ENCODE results near the gene MEX3D. TPM values are rescaled to one million over a fixed set of nuclear protein-coding genes. Genes with fewer than 3 reads are reported as not detected.

The MEX3D gene
- total and polyA plus RNA-seq, 8 donors: 4.9 to 90.4 (median 10.8) TPM

DNA sequence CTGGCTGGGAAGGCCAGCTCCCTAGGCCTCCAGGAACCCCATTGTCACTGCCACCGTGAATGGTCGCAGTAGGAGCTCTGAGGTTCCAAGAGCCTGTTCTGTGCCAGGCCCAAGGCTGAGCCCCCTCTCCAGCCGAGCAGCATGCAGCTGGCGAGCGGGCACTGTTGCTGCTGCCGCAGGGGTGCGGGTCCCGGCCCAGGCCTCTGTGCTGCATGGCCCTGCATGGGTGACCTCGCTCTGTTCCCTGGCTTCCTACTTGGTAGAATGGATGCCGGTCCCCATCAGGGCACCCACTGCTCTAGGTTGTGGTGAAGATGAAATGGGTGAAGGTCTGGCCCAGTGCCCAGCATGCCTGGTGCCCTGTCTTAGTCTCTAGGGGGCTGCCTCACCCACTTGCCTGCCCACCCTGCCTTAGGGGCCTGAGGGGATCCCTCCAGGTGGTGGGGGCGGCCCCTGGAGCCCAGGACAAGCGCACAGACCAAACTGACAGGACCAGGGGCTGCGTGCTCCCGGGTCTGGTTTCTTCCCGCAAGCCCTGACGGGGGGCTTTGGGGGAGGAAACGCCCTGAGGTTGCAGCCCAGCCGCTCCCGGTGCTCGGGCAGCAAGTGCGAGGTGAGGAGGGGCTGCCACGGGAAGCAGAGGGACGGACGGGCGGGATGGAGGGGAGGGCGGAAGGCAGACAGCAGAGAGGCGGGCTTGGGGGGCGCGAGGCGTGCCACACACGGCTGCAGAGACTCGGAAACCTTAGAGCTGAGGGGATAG lies 45.9 kb upstream of the MEX3D start:
- Histone ChIP-seq H3K27ac (no peak overlapping the region), H3K27me3 (no peaks in the 10 kb centered on the region), H3K4me1 (peaks cover 0 to 5% (median under 1%) of the 10 kb centered on the region in 4 donors), H3K36me3 (peaks cover 48 to 91% (median 86%) of the 10 kb centered on the region in 4 donors), H3K9me3 (no peaks in the 10 kb centered on the region), H3K4me3 (no peak overlapping the region)
- no peak for DNase-seq
- WGBS, 5 donors: 93 to 95% (median 93%) methylated on average over 25 to 32 of the region's 32 CpGs
- intact Hi-C loops (cut with DNase I; ENCODE audit: low total_unique reads): loop anchor here (5.0 kb wide), 1 partner anchor 33 kb away; no protein-coding TSS in a partner anchor
- TF ChIP-seq, protein P1, sequence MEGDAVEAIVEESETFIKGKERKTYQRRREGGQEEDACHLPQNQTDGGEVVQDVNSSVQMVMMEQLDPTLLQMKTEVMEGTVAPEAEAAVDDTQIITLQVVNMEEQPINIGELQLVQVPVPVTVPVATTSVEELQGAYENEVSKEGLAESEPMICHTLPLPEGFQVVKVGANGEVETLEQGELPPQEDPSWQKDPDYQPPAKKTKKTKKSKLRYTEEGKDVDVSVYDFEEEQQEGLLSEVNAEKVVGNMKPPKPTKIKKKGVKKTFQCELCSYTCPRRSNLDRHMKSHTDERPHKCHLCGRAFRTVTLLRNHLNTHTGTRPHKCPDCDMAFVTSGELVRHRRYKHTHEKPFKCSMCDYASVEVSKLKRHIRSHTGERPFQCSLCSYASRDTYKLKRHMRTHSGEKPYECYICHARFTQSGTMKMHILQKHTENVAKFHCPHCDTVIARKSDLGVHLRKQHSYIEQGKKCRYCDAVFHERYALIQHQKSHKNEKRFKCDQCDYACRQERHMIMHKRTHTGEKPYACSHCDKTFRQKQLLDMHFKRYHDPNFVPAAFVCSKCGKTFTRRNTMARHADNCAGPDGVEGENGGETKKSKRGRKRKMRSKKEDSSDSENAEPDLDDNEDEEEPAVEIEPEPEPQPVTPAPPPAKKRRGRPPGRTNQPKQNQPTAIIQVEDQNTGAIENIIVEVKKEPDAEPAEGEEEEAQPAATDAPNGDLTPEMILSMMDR (IDR thresholded peaks at IDR 0.05): no peak
- no peak for TF ChIP-seq POLR2A (IDR thresholded peaks at IDR 0.05)

DNA sequence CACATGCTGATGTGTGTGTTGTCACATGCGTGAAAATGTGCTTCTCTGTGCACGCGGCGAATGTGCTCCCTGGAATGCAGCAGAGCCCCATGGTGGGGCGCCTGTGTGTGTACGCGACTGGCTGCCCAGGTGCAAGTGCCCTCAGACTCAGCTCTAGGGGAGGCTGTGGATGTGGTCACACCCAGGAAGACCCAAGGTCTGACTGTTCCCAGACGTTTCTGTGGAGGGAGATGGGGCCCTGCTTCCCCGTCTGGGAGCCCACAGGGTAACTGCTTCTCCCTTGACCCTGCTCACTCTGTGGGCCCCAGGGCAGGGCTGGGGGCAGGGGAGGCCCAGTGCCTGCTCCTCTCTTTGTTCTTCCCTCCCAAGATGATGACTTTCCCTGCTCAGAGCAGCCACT lies 45.0 kb upstream of the MEX3D start:
- no peak for TF ChIP-seq EP300 (IDR thresholded peaks at IDR 0.05)
- TF ChIP-seq POLR2AphosphoS5 (IDR thresholded peaks at IDR 0.05): no peak
- no peak for TF ChIP-seq POLR2A (IDR thresholded peaks at IDR 0.05)
- TF ChIP-seq, protein P1 (IDR thresholded peaks at IDR 0.05): no peak
- H3K9me3 ChIP-seq: no peaks in the 10 kb centered on the region
- H3K36me3 ChIP-seq: peaks cover 44 to 83% (median 78%) of the 10 kb centered on the region in 4 donors
- no peak for DNase-seq
- intact Hi-C loops (cut with DNase I; ENCODE audit: low total_unique reads): loop anchor here (5.0 kb wide), 1 partner anchor 34 kb away; no protein-coding TSS in a partner anchor
- peaks cover 0 to 8% (median 3%) of the 10 kb centered on the region in 4 donors for H3K4me1 ChIP-seq
- H3K27me3 ChIP-seq: no peaks in the 10 kb centered on the region
- 77 to 88% (median 84%) methylated on average over 9 of the region's 9 CpGs for WGBS, 5 donors
- no peak overlapping the region for H3K27ac ChIP-seq
- H3K4me3 ChIP-seq: no peak overlapping the region

DNA sequence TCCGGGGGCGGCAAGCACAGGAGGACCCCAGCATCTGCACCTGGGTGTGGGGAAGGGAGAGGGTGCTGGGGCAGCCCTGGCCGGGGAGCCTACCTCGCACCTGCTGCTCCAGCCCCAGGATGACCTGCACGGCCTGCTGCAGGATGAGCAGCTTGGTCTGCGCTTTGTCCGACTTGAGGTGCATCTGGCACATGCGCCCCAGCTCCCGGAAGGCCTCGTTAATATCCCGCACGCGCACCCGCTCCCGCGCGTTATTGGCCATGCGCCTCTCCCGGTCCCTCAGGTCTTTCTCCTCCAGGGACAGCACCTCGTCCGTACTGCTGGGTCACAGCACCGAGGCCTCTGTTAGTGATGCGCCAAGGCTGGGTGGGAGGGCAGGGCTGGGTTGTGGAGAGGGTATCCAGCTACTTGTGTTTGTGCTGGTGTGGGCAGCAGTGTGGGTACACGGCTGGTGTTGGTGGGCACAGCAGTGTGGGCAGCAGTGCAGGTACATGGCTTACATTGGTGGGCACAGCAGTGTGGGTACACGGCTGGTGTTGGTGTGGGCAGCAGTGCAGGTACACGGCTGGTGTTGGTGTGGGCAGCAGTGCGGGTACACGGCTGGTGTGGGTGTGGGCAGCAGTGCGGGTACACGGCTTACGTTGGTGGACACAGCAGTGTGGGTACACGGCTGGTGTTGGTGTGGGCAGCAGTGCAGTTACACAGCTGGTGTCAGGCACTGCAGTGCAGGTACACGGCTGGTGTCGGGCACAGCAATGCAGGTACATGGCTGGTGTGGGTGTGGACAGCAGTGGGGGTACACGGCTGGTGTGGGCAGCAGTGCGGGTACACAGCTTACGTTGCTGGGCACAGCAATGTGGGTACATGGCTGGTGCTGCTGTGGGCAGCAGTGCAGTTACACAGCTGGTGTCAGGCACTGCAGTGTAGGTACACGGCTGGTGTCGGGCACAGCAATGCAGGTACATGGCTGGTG lies 44.3 kb upstream of the MEX3D start:
- peaks cover 0 to 8% (median 3%) of the 10 kb centered on the region in 4 donors for H3K4me1 ChIP-seq
- no peaks in the 10 kb centered on the region for H3K9me3 ChIP-seq
- no peak overlapping the region for H3K27ac ChIP-seq
- 92 to 96% (median 95%) methylated on average over 39 of the region's 39 CpGs for WGBS, 5 donors
- H3K27me3 ChIP-seq: no peaks in the 10 kb centered on the region
- DNase-seq: no peak
- intact Hi-C loops (cut with DNase I; ENCODE audit: low total_unique reads): loop anchor here (5.0 kb wide), 1 partner anchor 35 kb away; no protein-coding TSS in a partner anchor
- H3K36me3 ChIP-seq: peaks cover 44 to 75% (median 71%) of the 10 kb centered on the region in 4 donors
- TF ChIP-seq POLR2AphosphoS5 (IDR thresholded peaks at IDR 0.05): no peak
- TF ChIP-seq POLR2A (IDR thresholded peaks at IDR 0.05): no peak
- TF ChIP-seq EP300 (IDR thresholded peaks at IDR 0.05): no peak
- TF ChIP-seq, protein P1 (IDR thresholded peaks at IDR 0.05): no peak
- H3K4me3 ChIP-seq: no peak overlapping the region

DNA sequence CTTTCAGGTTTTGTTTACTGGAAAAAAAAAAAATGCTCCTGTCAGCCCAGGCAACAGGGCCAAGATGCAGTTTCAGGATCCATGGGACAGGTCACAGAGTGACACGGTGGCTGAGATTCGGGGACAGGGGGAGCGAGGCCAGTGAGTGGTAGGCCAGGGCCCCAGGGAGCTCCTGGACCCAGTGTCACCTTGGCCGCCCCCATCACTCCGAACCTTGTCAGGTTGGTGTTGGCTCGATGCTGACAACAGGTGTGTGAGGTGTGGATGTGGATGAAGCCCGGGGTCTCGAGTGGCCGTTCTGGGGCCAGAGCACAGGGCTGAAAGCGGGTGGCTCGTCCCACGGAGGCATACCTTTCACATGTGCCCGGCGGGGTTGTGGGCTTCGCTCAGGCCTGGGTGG lies 43.2 kb upstream of the MEX3D start:
- 87 to 96% (median 94%) methylated on average over 15 of the region's 15 CpGs for WGBS, 5 donors
- Histone ChIP-seq H3K27me3 (no peaks in the 10 kb centered on the region), H3K4me3 (no peak overlapping the region), H3K9me3 (no peaks in the 10 kb centered on the region), H3K4me1 (peaks cover 2 to 13% (median 3%) of the 10 kb centered on the region in 4 donors), H3K27ac (no peak overlapping the region), H3K36me3 (peaks cover 44 to 68% (median 66%) of the 10 kb centered on the region in 4 donors)
- no peak for TF ChIP-seq POLR2AphosphoS5 (IDR thresholded peaks at IDR 0.05)
- no peak for TF ChIP-seq POLR2A (IDR thresholded peaks at IDR 0.05)
- TF ChIP-seq, protein P1 (IDR thresholded peaks at IDR 0.05): no peak
- no peak for TF ChIP-seq EP300 (IDR thresholded peaks at IDR 0.05)
- intact Hi-C loops (cut with DNase I; ENCODE audit: low total_unique reads): loop anchor here (5.0 kb wide), 1 partner anchor 36 kb away; no protein-coding TSS in a partner anchor
- no peak for DNase-seq

Data from stomach (tissue), 9 donors.